ENCODE data around the gene GATA6. TPM values are rescaled to one million over a fixed set of nuclear protein-coding genes. Genes with fewer than 3 reads are reported as not detected.
"Not testable (repeated sequence)": the region's sequence is repeated elsewhere in the genome, so short reads cannot be mapped to it uniquely, and the experiment has no call there.

GATA6 gene
- total RNA-seq, 1 experiment from 2014 or later, result 2.9 TPM

GRCh38 chr18:22204214-22204536 is 34.8 kb downstream of the GATA6 start:
- no peak for DNase-seq (ENCODE audit: low read depth)

- no peak for DNase-seq (ENCODE audit: low read depth)
Measured at GRCh38 chr18:22204996-22205395, 35.6 kb downstream of the GATA6 start.

- no peak for DNase-seq (ENCODE audit: low read depth)
Measured at GRCh38 chr18:22207021-22207758, 37.8 kb downstream of the GATA6 start.

- DNase-seq (ENCODE audit: low read depth), result no peak
Measured at GRCh38 chr18:22210311-22210754, 40.9 kb downstream of the GATA6 start.

- DNase-seq (ENCODE audit: low read depth), result no peak
Measured at GRCh38 chr18:22211657-22212056, 42.3 kb downstream of the GATA6 start.

- DNase-seq (ENCODE audit: low read depth), result peak; percentile 77
Measured at GRCh38 chr18:22213333-22213973, 44.1 kb downstream of the GATA6 start.

GRCh38 chr18:22214731-22215528 is 45.5 kb downstream of the GATA6 start:
- DNase-seq (ENCODE audit: low read depth), result peak; percentile 54

GRCh38 chr18:22218835-22219234 is 49.4 kb downstream of the GATA6 start:
- DNase-seq (ENCODE audit: low read depth), result no peak

GRCh38 chr18:22219568-22220355 is 50.4 kb downstream of the GATA6 start:
- no peak for DNase-seq (ENCODE audit: low read depth)

GRCh38 chr18:22220585-22220984 is 51.2 kb downstream of the GATA6 start:
- not testable (repeated sequence) for DNase-seq (ENCODE audit: low read depth)

- peak; percentile 5 for DNase-seq (ENCODE audit: low read depth)
Measured at GRCh38 chr18:22221350-22221749, 52.0 kb downstream of the GATA6 start.

GRCh38 chr18:22223254-22223964 is 54.0 kb downstream of the GATA6 start:
- DNase-seq (ENCODE audit: low read depth), result peak; percentile 90

GRCh38 chr18:22223965-22224322 is 54.6 kb downstream of the GATA6 start:
- no peak for DNase-seq (ENCODE audit: low read depth)

GRCh38 chr18:22224339-22224738 is 55.0 kb downstream of the GATA6 start:
- no peak for DNase-seq (ENCODE audit: low read depth)

GRCh38 chr18:22226801-22227200 is 57.4 kb downstream of the GATA6 start:
- no peak for DNase-seq (ENCODE audit: low read depth)

GRCh38 chr18:22228976-22229375 is 59.6 kb downstream of the GATA6 start:
- no peak for DNase-seq (ENCODE audit: low read depth)

GRCh38 chr18:22229456-22230124 is 60.2 kb downstream of the GATA6 start:
- no peak for DNase-seq (ENCODE audit: low read depth)

- DNase-seq (ENCODE audit: low read depth), result peak; percentile 15
Measured at GRCh38 chr18:22230471-22230945, 61.1 kb downstream of the GATA6 start.

GRCh38 chr18:22233266-22233665 is 63.9 kb downstream of the GATA6 start:
- DNase-seq (ENCODE audit: low read depth), result no peak

GRCh38 chr18:22238036-22238435 is 68.6 kb downstream of the GATA6 start:
- DNase-seq (ENCODE audit: low read depth), result no peak

GRCh38 chr18:22238681-22239080 is 69.3 kb downstream of the GATA6 start:
- DNase-seq (ENCODE audit: low read depth), result no peak

Measured in RPMI7951 (cell line).